Panc1 (cell line): ENCODE measurements around the gene LRBA. TPM values are rescaled to one million over a fixed set of nuclear protein-coding genes. Genes with fewer than 3 reads are reported as not detected.

ENCODE experiments used
- ATAC-seq: fragments of 200-7000 bp; cut with Tn5 transposase; 2 replicates; pipeline ENCODE4 v1.9.1; 2020; ENCODE audit warnings: mild to moderate bottlenecking, moderate library complexity
- BruUV-seq: library from RNA; stranded (reverse); fragments of 400-500 nt; replicated peaks from 2 replicates; lab custom pipeline; 2021; lab: Mats Ljungman, UMichigan
- CTCF ChIA-PET: fragments of 300-600 bp; sonication (Branson Sonifier 250); formaldehyde crosslinking; loops from one replicate; lab custom pipeline; 2022; ENCODE audit warnings: antibody characterized with exemption; lab: Charles Lee
- POLR2A ChIA-PET: fragments of 300-600 bp; sonication (Branson Sonifier 250); formaldehyde crosslinking; loops from one replicate; lab custom pipeline; 2022; ENCODE audit warnings: antibody characterized with exemption; lab: Charles Lee
- DNase-seq: peaks from one replicate; pipeline ENCODE4 v3.0.0-alpha.2; 2010; ENCODE audit warnings: low read depth, low spot score
- H3K27ac ChIP-seq: 2 replicates; pipeline ENCODE4 v1.5.1; 2011; ENCODE audit warnings: mild to moderate bottlenecking, low read length, inconsistent platforms
- H3K27me3 ChIP-seq: fragments of 200-500 bp; sonication (Bioruptor generic); 2 replicates; pipeline ENCODE4 v1.6.0; 2014; ENCODE audit warnings: low read length, inconsistent platforms; ENCODE audit not compliant: control insufficient read depth, insufficient read depth
- H3K36me3 ChIP-seq: fragments of 200-500 bp; sonication (Bioruptor generic); 2 replicates; pipeline ENCODE4 v1.5.1; 2014; ENCODE audit warnings: inconsistent platforms, mild to moderate bottlenecking, low read length, moderate library complexity; ENCODE audit not compliant: control insufficient read depth, insufficient read depth
- H3K4me1 ChIP-seq: 2 replicates; pipeline ENCODE4 v1.5.1; 2011; ENCODE audit warnings: inconsistent platforms, mild to moderate bottlenecking, low read length, moderate library complexity; ENCODE audit not compliant: control insufficient read depth, insufficient read depth
- H3K4me3 ChIP-seq, 2 experiments: 2 replicates each; pipeline ENCODE4 v1.5.1; 2011 to 2012; ENCODE audit warnings: low read depth in 2 of 2, low read length in 2 of 2, mild to moderate bottlenecking in 2 of 2, inconsistent platforms in 1 of 2, moderate library complexity in 1 of 2
- H3K9me3 ChIP-seq: fragments of 200-500 bp; sonication (Bioruptor generic); 2 replicates; pipeline ENCODE4 v1.5.1; 2014; ENCODE audit warnings: low read depth, mild to moderate bottlenecking, inconsistent platforms, low read length, moderate library complexity; ENCODE audit not compliant: control insufficient read depth, insufficient read depth
- POLR2AphosphoS5 ChIP-seq: IDR thresholded peaks from 2 replicates; pipeline ENCODE4 v1.6.1; 2012; ENCODE audit warnings: mild to moderate bottlenecking, low read depth, low read length, moderate library complexity
- SIN3A ChIP-seq: IDR thresholded peaks from 2 replicates; pipeline ENCODE4 v1.6.1; 2012; ENCODE audit warnings: low read depth, mild to moderate bottlenecking, low read length, moderate library complexity, borderline replicate concordance; ENCODE audit not compliant: insufficient read depth
- TCF7L2 ChIP-seq: IDR thresholded peaks from 2 replicates; pipeline ENCODE4 v1.6.1; 2011; ENCODE audit warnings: mild to moderate bottlenecking, low read depth, low read length, inconsistent platforms
- in situ Hi-C: cut with HindIII; loops from 2 replicates; pipeline ENCODE4 v1.10.0; 2016; ENCODE audit warnings: low sequenced_read_pairs, low pct_unique_long_range_greater_than_20kb
- intact Hi-C: fragments of 100-400 bp; cut with micrococcal nuclease; formaldehyde crosslinking; loops from one replicate; pipeline ENCODE4 v1.10.0; 2022; ENCODE audit not compliant: unreplicated experiment
- total RNA-seq: library from RNA; stranded (reverse); gene quantifications from one replicate; pipeline ENCODE4 v1.2.1, GENCODE V29; 2021; ENCODE audit not compliant: unreplicated experiment
- TF ChIP-seq, protein P1 (sequence below), 2 experiments: IDR thresholded peaks; 2 replicates each; pipeline ENCODE4 v1.6.1; 2011 to 2012; ENCODE audit warnings: low read depth in 2 of 2, control low read depth in 1 of 2, low read length in 1 of 2, mild to moderate bottlenecking in 1 of 2, moderate library complexity in 1 of 2; ENCODE audit not compliant: insufficient read depth in 1 of 2
- TF ChIP-seq, protein P2 (sequence below): fragments of 450-650 bp; IDR thresholded peaks from 2 replicates; pipeline ENCODE4 v1.5.1; 2017; ENCODE audit warnings: mild to moderate bottlenecking

Gene LRBA
- total RNA-seq, 1 experiment from 2014 or later: 26.4 TPM

DNA sequence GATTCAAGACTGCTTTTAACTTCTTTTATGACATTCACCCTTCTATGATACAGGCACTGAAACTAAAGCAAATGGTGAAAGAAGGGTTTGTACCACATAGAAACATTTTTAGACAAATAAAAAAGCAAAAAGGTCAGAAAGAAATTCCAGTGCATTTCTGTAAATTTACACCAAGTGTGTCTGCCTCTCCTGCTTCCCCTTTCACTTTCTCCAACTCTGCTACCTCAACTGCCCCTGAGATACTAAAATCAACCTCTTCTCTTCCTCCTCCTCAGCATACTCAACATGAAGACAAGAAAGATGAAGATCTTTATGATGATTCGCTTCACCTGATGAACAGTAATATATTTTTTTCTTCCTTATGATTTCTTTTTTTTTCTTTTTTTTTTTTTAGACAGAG is 187.9 kb downstream of the LRBA start:
- ChIA-PET POLR2A (no interaction called here), CTCF (no interaction called here)
- no TSS peak for BruUV-seq
- H3K27me3 ChIP-seq: no peaks in the 10 kb centered on the region
- ATAC-seq (no peak), DNase-seq (no peak)
- no peaks in the 10 kb centered on the region for H3K36me3 ChIP-seq
- no peaks in the 10 kb centered on the region for H3K4me1 ChIP-seq
- in situ Hi-C loops (no loop called here), intact Hi-C loops (no loop called here)
- TF ChIP-seq SIN3A (no peak), POLR2AphosphoS5 (no peak)
- TF ChIP-seq, protein P1, sequence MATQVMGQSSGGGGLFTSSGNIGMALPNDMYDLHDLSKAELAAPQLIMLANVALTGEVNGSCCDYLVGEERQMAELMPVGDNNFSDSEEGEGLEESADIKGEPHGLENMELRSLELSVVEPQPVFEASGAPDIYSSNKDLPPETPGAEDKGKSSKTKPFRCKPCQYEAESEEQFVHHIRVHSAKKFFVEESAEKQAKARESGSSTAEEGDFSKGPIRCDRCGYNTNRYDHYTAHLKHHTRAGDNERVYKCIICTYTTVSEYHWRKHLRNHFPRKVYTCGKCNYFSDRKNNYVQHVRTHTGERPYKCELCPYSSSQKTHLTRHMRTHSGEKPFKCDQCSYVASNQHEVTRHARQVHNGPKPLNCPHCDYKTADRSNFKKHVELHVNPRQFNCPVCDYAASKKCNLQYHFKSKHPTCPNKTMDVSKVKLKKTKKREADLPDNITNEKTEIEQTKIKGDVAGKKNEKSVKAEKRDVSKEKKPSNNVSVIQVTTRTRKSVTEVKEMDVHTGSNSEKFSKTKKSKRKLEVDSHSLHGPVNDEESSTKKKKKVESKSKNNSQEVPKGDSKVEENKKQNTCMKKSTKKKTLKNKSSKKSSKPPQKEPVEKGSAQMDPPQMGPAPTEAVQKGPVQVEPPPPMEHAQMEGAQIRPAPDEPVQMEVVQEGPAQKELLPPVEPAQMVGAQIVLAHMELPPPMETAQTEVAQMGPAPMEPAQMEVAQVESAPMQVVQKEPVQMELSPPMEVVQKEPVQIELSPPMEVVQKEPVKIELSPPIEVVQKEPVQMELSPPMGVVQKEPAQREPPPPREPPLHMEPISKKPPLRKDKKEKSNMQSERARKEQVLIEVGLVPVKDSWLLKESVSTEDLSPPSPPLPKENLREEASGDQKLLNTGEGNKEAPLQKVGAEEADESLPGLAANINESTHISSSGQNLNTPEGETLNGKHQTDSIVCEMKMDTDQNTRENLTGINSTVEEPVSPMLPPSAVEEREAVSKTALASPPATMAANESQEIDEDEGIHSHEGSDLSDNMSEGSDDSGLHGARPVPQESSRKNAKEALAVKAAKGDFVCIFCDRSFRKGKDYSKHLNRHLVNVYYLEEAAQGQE (IDR thresholded peaks at IDR 0.05; ENCODE audit: insufficient read depth in 1 of 2, low read depth in 2 of 2, low read length in 1 of 2): no peak
- H3K4me3 ChIP-seq: no peak overlapping the region
- H3K27ac ChIP-seq: no peak overlapping the region
- H3K9me3 ChIP-seq: no peaks in the 10 kb centered on the region

DNA sequence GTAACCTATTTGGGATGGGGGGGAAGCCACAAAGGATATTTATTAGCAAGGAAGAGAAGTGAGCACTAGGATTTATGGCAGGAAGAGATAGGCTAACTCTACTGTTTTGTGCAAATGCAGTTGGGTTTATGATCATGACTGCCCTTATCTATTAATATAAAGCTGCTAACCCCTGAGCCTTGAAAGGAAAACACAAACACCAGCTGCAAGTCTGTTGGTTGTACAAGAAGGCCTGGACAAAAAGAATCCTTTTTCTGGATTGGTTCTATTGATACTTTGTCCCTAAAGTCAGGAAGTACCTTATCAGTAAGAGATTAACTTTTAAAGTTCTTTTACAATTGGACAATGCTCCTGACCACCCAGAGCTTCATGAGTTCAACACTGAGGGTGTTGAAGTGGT is 188.8 kb downstream of the LRBA start:
- in situ Hi-C loops (no loop called here), intact Hi-C loops (no loop called here)
- CTCF ChIA-PET: no interaction called here
- H3K9me3 ChIP-seq: no peaks in the 10 kb centered on the region
- ATAC-seq: no peak
- H3K4me3 ChIP-seq: no peak overlapping the region
- POLR2A ChIA-PET: no interaction called here
- H3K36me3 ChIP-seq: no peaks in the 10 kb centered on the region
- H3K27ac ChIP-seq: no peak overlapping the region
- no peak for DNase-seq
- no peaks in the 10 kb centered on the region for H3K4me1 ChIP-seq
- no peaks in the 10 kb centered on the region for H3K27me3 ChIP-seq
- no peak for TF ChIP-seq TCF7L2
- no peak for TF ChIP-seq POLR2AphosphoS5
- TF ChIP-seq, protein P2, sequence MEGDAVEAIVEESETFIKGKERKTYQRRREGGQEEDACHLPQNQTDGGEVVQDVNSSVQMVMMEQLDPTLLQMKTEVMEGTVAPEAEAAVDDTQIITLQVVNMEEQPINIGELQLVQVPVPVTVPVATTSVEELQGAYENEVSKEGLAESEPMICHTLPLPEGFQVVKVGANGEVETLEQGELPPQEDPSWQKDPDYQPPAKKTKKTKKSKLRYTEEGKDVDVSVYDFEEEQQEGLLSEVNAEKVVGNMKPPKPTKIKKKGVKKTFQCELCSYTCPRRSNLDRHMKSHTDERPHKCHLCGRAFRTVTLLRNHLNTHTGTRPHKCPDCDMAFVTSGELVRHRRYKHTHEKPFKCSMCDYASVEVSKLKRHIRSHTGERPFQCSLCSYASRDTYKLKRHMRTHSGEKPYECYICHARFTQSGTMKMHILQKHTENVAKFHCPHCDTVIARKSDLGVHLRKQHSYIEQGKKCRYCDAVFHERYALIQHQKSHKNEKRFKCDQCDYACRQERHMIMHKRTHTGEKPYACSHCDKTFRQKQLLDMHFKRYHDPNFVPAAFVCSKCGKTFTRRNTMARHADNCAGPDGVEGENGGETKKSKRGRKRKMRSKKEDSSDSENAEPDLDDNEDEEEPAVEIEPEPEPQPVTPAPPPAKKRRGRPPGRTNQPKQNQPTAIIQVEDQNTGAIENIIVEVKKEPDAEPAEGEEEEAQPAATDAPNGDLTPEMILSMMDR: no peak
- no peak for TF ChIP-seq SIN3A
- BruUV-seq: no TSS peak

DNA sequence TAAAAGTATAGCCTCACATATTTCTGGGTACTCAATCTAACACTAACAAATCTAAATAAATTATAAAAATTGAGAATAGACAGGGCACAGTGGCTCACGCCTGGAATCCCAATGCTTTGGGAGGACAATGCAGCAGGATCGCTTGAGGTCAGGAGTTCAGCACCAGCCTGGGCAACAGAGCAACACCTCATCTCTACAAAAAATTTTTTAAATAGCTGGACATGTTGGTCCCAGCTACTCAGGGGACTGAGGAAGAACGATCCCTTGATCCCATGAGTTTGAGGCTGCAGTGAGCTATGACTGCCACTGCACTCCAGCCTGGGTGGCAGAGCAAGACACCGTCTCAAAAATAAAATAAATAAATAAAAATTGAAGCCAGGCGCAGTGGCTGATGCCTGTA is 192.7 kb downstream of the LRBA start:
- no peak overlapping the region for H3K4me3 ChIP-seq
- DNase-seq (no peak), ATAC-seq (no peak)
- BruUV-seq: no TSS peak
- no peaks in the 10 kb centered on the region for H3K27me3 ChIP-seq
- intact Hi-C loops (no loop called here), in situ Hi-C loops (no loop called here)
- no peaks in the 10 kb centered on the region for H3K36me3 ChIP-seq
- no peaks in the 10 kb centered on the region for H3K4me1 ChIP-seq
- TF ChIP-seq, protein P1 (IDR thresholded peaks at IDR 0.05; ENCODE audit: insufficient read depth in 1 of 2, low read depth in 2 of 2, low read length in 1 of 2): no peak
- TF ChIP-seq, protein P2: no peak
- no peak for TF ChIP-seq TCF7L2
- TF ChIP-seq SIN3A: no peak
- no peak for TF ChIP-seq POLR2AphosphoS5
- CTCF ChIA-PET: no interaction called here
- H3K9me3 ChIP-seq: no peaks in the 10 kb centered on the region
- POLR2A ChIA-PET: no interaction called here
- no peak overlapping the region for H3K27ac ChIP-seq
